Stimulated activated naive CD8-positive, alpha-beta T cell treated with anti-CD3 and anti-CD28 coated beads, Interleukin-15, Interleukin-2, amounts not matched to agents 100 U/mL and 50 U/mL, for 24 hours (primary cell): ENCODE measurements around the gene WASF2.

Source experiments
- ATAC-seq: fragments of 150-1000 bp; cut with Tn5 transposase; one replicate; pipeline ENCODE4 v1.10.0; 2021
- DNase-seq: peaks from one replicate; pipeline ENCODE4 v3.0.0; 2021

The WASF2 gene

GRCh38 chr1:27377760-27378495 is 112.0 kb downstream of the WASF2 start:
- DNase-seq (no peak), ATAC-seq (no peak)

DNA sequence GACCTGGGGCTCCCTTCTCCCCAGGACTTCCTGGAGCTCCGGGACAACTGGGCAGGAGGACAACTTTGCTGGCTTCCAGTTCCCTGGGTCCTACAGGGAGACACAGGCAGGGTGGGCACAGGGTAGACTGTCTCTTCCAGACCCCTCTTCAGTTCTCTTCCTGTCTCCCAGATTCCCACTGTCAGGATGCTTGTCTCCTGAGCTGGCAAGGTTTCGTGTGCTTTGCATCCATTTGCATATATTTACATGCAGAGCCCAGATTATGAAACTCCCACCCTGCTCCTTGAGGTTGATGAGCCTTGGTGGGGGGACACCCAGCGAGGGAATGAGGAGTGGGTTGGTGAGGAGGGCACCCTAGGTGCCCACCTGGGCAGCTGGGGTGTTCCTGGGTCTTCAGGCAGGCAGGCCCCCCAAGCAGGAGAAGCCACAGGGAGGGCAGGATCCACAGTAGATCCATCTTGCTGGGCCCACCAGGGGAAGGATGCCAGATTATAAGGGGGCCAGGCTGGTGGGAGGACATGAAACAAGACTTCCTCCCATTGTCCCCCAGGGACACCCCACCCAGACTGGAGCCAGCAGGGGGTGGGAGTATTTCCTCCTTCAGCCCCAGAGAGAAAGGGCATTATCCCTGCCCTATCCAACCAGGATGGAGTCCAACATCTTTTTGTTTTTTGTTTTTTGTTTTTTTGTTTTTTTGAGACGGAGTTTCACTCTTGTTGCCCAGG is 115.4 kb downstream of the WASF2 start, which contains the start of gene FCN3:
Gene FCN3, minus strand, starts transcription at position 463 of the 725 bp plus-strand sequence. Its CDS starts 6 bp downstream, at position 457.
- DNase-seq (no peak), ATAC-seq (no peak)

- ATAC-seq = no peak
- no peak for DNase-seq
Measured at GRCh38 chr1:27372808-27373690, 116.9 kb downstream of the WASF2 start.

GRCh38 chr1:27372022-27372807 is 117.8 kb downstream of the WASF2 start:
- DNase-seq (no peak), ATAC-seq (no peak)

- ATAC-seq = no peak
- DNase-seq = no peak
Measured at GRCh38 chr1:27368869-27369582, 120.9 kb downstream of the WASF2 start.

GRCh38 chr1:27367160-27367650 is 122.8 kb downstream of the WASF2 start:
- DNase-seq = no peak
- ATAC-seq = no peak

- peak; percentile 57 for DNase-seq
- peak; percentile 24 for ATAC-seq
Measured at GRCh38 chr1:27366411-27367159, 123.4 kb downstream of the WASF2 start, which contains the start of gene MAP3K6. MAP3K6 (minus strand) TSS chr1:27366961; CDS start chr1:27366597, 364 bp downstream.

- DNase-seq (peak; percentile 86), ATAC-seq (peak; percentile 83)
Measured at GRCh38 chr1:27366113-27366410, 123.9 kb downstream of the WASF2 start.

GRCh38 chr1:27365372-27366112 is 124.4 kb downstream of the WASF2 start:
- DNase-seq (peak; percentile 84), ATAC-seq (peak; percentile 66)

DNA sequence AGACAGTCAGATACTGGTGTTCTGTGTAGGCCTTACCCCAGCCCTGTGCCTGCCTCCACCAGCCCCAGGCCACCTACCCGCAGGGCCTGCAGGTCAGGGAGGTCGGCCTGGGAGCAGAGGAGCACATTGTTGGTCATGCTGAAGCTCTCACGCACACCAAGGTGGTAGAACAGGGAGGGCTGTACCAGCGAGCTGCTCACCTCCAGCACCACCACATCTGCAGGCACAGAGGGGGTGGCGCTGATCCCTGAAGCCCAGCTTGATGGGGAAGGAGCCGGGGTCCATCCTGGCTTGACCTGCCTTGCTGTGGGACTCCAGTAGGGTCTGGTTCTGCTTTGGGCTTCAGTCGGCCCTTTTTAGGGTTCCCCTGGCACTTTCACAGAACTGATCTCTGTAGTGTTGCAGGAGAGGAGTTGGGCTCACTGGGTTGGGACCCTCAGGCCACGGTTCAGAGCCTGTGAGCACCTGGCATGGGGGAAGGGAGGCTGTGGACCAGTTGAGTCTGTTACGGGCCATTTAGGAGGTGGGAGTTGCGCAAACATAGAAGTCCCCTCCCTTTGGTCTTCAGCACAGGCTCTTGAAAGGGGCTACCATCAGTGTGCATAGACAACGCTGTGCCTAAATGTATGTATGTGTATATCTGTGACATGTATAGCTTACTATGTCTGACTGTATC is 125.1 kb downstream of the WASF2 start:
- DNase-seq (no peak), ATAC-seq (no peak)

DNA sequence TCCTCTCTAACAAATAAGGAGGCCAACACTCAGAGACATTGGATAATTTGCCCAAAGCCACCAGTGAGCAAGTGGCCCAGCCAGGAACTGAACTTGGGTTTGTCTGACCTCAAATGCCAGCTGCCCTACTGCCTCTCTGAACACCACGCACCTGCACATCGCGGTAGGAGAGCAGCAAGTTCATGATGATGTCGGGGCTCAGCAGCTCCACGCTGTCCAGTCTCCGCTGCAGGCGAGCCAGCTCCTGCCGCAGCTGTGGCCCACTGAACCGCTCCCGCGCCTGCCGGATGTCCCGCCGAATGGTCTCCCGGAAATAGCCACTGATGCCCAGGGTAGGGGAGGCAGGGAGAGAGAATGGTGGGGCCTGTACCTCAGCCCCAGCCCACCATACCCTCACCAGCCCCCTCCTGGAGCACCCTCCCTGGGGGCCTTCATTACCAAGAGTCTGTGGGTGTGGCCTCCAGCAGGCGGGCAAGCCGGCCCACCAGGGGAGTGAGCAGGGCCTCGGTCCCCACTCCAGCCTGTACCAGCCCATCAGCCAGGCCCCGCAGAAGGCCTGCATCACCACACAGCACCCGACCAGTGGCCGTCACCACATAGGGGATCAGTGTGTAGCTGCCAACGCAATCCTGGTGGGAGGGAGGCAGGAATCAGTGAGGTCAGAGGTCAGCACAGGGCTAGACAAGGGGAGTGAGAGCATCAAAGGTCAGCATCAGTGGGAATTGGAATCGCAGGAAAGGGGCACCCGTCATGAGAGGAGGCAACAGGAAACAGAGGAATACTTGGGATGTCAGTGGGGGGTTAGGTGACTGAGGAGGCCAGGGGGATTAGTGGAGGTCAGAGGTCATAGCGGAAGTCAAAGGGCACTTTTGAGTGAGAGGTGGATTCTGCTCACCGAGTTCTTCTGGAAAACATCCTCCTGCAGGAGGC is 125.9 kb downstream of the WASF2 start:
- DNase-seq (no peak), ATAC-seq (no peak)

DNA sequence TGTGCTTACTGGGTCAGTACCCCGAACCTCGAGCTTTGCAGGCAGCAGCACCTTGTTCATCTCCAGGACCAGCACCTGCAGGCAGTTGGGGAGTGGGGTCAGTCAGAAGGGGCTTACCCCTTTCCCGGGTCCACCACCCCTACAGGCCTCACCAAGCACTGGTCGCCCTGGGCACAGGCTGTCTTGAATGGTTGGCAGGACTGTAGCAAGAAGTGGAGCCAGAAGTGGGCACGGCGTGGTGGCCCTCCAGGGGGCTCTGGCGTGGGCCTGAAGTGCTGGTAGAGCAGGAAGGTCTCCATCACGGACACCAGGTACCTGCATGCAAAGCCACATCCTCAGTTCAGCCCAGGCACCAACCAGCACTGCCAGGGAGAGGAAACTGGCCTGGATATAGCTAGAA is 128.4 kb downstream of the WASF2 start:
- DNase-seq (no peak), ATAC-seq (no peak)

DNA sequence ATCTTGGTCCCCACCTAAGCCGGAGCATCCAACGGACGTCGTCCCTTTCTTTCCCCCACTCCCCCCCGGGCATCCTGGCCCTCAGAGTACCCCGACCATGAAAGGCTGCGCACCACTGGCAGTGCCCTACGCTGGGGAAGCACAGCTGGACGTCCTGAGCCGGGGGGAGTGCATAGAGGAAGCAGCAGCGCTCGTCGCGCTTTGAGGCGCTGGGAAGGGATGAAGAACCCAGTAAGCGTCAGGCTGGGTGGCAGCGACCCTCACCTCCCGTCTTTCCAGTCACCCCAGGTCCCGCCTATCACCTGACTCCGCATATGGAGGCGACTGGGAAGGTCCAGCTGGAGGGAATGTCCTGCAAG is 128.9 kb downstream of the WASF2 start:
- ATAC-seq (no peak), DNase-seq (no peak)

GRCh38 chr1:27360159-27361043 is 129.6 kb downstream of the WASF2 start:
- peak; percentile 47 for DNase-seq
- ATAC-seq = no peak

GRCh38 chr1:27359822-27360158 is 130.2 kb downstream of the WASF2 start:
- DNase-seq = no peak
- ATAC-seq = no peak

DNA sequence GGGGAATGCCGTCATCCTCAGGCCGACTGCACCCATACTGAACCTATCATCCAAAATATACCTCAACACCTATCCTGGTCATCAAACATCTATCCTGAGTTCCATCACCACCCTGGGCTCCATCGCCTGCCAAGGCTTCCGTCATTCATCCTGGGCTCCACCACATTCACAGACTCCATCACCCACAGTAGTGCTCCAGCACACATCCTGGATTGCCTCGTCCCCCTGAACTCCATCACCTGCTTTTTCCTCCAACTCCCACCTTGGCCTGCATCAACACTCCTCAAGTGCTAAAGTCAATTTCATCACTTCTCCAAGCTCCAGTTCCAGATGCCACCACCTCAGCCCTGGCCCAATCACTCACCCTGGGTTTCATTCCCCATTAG is 131.0 kb downstream of the WASF2 start:
- DNase-seq (no peak), ATAC-seq (no peak)
